Chondrocyte (in vitro differentiated cells): Measurements from ENCODE around the gene ZBBX. TPM values are rescaled to one million over a fixed set of nuclear protein-coding genes. Genes with fewer than 3 reads are reported as not detected.

Experiments used
- DNase-seq: peaks from one replicate; pipeline ENCODE4 v3.0.0; 2021; ENCODE audit warnings: mixed read lengths, low spot score
- H3K27ac Mint-ChIP-seq: one replicate; pipeline ENCODE4 v1.8.0; 2021; ENCODE audit warnings: mild to moderate bottlenecking, moderate library complexity, mixed read lengths; ENCODE audit not compliant: unreplicated experiment
- H3K27me3 Mint-ChIP-seq: 2 replicates; pipeline ENCODE4 v1.8.0; 2021; ENCODE audit warnings: low read depth, mixed read lengths
- H3K36me3 Mint-ChIP-seq: 2 replicates; pipeline ENCODE4 v1.8.0; 2021; ENCODE audit warnings: low read depth, mixed read lengths
- H3K4me1 Mint-ChIP-seq: 2 replicates; pipeline ENCODE4 v1.8.0; 2021; ENCODE audit warnings: low read depth, mild to moderate bottlenecking, mixed read lengths
- H3K4me3 Mint-ChIP-seq: one replicate; pipeline ENCODE4 v1.8.0; 2021; ENCODE audit warnings: mild to moderate bottlenecking, moderate library complexity, mixed read lengths; ENCODE audit not compliant: unreplicated experiment
- H3K9me3 Mint-ChIP-seq: 2 replicates; pipeline ENCODE4 v1.8.0; 2021; ENCODE audit warnings: low read depth, mixed read lengths
- total RNA-seq: library from RNA; stranded (reverse); gene quantifications from 3 replicates; pipeline ENCODE4 v1.2.1, GENCODE V29; 2021
- TF ChIP-seq, protein P1 (sequence below): fragments of 200-600 bp; sonication (generic); IDR thresholded peaks from 2 replicates; pipeline ENCODE4 v1.5.0; 2021; ENCODE audit warnings: antibody characterized with exemption, mild to moderate bottlenecking, moderate library complexity

The ZBBX gene
- total RNA-seq, 1 donor from 2014 or later: not detected

DNA sequence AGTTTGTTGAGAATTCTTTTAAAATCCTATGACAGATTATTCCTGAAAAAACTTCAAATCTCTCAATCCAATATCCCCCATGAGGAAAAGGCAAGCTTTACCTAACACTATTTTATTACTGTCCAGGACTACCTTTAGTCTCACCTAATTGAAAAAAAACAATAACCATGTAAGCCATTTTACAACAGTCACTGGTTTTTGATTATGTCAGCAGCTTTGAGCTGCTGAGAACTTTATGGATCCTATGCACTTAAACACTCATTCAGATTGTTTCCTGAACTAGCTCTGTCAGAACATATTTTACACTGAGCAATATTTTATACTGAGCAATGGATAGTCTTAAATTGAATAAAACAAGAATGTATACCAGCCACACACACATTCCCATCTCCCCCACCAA is 79.9 kb downstream of the ZBBX start:
- Mint-ChIP-seq H3K9me3 (peaks cover 5% of the 10 kb centered on the region), H3K4me1 (no peaks in the 10 kb centered on the region), H3K27me3 (no peaks in the 10 kb centered on the region), H3K27ac (no peak overlapping the region), H3K4me3 (no peak overlapping the region), H3K36me3 (no peaks in the 10 kb centered on the region)
- no peak for DNase-seq
- TF ChIP-seq, protein P1, sequence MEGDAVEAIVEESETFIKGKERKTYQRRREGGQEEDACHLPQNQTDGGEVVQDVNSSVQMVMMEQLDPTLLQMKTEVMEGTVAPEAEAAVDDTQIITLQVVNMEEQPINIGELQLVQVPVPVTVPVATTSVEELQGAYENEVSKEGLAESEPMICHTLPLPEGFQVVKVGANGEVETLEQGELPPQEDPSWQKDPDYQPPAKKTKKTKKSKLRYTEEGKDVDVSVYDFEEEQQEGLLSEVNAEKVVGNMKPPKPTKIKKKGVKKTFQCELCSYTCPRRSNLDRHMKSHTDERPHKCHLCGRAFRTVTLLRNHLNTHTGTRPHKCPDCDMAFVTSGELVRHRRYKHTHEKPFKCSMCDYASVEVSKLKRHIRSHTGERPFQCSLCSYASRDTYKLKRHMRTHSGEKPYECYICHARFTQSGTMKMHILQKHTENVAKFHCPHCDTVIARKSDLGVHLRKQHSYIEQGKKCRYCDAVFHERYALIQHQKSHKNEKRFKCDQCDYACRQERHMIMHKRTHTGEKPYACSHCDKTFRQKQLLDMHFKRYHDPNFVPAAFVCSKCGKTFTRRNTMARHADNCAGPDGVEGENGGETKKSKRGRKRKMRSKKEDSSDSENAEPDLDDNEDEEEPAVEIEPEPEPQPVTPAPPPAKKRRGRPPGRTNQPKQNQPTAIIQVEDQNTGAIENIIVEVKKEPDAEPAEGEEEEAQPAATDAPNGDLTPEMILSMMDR: no peak

DNA sequence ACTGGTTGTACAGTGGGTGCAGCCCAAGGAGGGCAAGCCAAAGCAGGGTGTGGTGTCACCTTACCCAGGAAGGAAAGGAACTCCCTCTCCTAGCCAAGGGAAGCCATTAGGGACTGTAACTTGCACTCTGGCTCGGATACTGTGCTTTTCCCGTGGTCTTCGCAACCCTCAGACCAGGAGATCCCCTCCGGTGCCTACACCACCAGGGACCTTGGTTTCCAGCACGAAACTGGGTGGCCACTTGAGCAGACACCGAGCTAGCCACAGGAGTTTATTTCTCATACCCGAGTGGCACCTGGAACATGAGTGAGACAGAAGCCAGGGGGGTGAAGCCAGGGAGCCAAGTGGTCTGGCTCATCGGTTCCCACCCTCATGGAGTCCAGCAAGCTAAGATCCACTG is 90.7 kb downstream of the ZBBX start:
- TF ChIP-seq, protein P1: no peak
- H3K27me3 Mint-ChIP-seq: peaks cover 3% of the 10 kb centered on the region
- peaks cover 3% of the 10 kb centered on the region for H3K9me3 Mint-ChIP-seq
- H3K27ac Mint-ChIP-seq: no peak overlapping the region
- no peaks in the 10 kb centered on the region for H3K4me1 Mint-ChIP-seq
- no peak overlapping the region for H3K4me3 Mint-ChIP-seq
- H3K36me3 Mint-ChIP-seq: no peaks in the 10 kb centered on the region
- no peak for DNase-seq

DNA sequence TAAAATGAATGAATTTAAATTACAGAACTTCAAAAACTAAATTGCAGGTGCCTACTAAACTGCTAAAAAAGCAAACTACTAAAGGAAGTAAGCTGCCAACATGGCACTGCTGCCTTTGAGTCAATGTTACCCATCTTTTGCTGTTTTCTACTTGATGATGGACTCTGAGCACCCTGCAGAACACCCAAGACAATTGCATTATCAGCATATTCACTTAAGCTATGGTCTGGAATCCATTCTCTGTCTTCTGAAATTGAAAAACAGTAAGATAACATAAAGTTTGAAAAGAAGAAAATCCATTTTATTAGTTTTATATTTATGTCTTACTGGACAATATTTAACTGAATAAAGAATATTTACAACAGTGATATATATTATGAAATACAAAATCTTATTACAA is 91.4 kb downstream of the ZBBX start:
- Mint-ChIP-seq H3K9me3 (peaks cover 3% of the 10 kb centered on the region), H3K4me3 (no peak overlapping the region), H3K27me3 (peaks cover 3% of the 10 kb centered on the region), H3K36me3 (no peaks in the 10 kb centered on the region), H3K27ac (no peak overlapping the region), H3K4me1 (no peaks in the 10 kb centered on the region)
- no peak for DNase-seq
- TF ChIP-seq, protein P1: no peak

DNA sequence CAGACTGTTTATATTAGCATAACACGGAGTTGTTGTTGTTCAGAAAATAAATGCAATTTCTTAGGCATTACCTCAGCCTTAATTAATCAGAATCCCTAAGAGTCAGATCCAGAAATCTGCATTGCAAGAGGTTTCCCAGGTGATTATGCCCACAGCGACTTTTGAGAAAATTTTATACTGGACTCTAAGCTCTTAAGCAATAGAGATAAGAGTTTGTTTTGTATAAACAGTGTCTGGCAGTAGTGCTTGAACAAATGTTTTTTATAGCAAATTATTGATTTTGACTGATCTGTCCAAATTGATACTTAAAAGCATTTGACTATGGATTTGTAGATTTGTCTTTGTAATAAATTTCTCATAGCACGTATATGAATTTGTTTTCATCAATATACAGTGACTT is 92.8 kb downstream of the ZBBX start:
- peaks cover 3% of the 10 kb centered on the region for H3K27me3 Mint-ChIP-seq
- H3K9me3 Mint-ChIP-seq: peaks cover 3% of the 10 kb centered on the region
- no peak overlapping the region for H3K27ac Mint-ChIP-seq
- H3K4me1 Mint-ChIP-seq: no peaks in the 10 kb centered on the region
- no peak overlapping the region for H3K4me3 Mint-ChIP-seq
- H3K36me3 Mint-ChIP-seq: no peaks in the 10 kb centered on the region
- TF ChIP-seq, protein P1: no peak
- DNase-seq: no peak

DNA sequence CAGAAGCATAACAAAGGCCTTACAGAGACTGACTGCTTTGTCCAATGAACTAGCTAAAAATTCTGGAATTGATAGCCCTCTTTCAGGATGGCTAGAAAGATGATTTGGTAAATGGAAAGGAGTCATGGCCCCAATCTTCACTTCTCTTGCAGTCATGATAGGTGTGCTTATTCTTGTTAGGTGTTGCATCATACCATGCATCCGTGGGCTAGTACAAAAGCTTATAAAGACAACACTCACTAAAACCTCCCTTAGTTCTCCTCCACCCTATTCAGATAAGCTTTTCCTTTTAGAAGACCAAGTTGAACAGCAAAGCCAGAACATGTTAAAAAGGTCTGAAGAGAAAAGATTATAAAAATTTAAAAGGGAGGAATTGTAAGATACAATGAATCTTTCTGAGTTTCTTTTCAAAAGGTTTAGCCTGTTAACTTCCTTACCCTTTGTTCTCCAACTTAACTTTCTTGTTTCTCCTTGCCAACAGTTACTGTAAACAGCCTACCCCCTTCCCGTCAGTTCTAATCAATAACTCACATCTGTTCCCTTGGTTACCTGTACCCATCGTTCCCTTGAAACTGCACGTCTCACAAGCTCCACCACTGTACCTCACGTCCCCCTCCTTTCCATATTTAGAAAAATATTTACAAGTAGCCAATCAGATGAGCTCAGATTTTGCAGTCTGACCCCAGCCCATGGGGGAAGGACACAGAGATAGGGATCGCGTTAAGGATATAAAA is 105.8 kb downstream of the ZBBX start:
- H3K27ac Mint-ChIP-seq: no peak overlapping the region
- H3K36me3 Mint-ChIP-seq: no peaks in the 10 kb centered on the region
- no peaks in the 10 kb centered on the region for H3K27me3 Mint-ChIP-seq
- peaks cover 24% of the 10 kb centered on the region for H3K9me3 Mint-ChIP-seq
- no peak for DNase-seq
- TF ChIP-seq, protein P1: no peak
- H3K4me3 Mint-ChIP-seq: no peak overlapping the region
- no peaks in the 10 kb centered on the region for H3K4me1 Mint-ChIP-seq
